Measurements from ENCODE around the gene STARD3. TPM values are rescaled to one million over a fixed set of nuclear protein-coding genes. Genes with fewer than 3 reads are reported as not detected.

The STARD3 gene
- total RNA-seq, 1 experiment from 2014 or later: 42.9 TPM

DNA sequence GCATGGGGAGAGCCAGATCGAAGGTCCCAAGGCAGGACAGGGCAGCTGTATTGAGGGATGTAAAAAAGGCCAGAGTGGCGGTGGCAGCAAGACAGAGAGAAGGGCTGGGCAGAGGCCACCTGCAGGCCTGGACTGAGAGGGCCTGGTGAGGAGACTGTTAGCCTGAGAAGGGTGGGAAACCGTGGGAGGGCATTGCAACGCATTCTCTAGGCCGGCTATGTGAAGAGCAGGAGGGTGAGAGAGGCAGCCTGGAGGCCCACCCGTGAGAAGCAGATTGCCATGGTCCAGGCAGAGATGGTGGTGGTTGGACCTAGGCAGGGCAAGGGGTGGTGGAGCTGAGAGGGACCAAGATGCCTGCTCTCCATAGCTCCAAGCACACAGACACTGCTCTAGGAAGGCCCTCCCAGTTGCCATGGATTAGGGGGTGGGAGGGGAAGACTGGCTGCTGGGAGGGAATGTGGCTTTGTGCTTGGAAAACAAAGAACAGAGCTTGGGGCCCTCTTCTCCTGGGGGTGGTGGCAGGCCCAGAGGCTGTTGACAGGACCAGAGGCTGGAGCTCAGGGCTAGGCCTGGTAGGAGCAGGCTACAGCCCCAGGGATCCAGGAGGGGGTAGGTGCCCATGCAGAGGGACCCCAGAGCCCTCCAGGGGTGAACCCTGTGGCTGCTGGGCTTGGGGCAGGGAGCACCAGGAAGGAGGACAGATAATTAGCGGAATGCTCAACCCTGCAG is 15.8 kb downstream of the STARD3 start:
- Histone ChIP-seq H3K4me3 (ENCODE audit: low read length) (no peak overlapping the region), H3K27ac (ENCODE audit: low read length) (no peak overlapping the region), H3K36me3 (ENCODE audit: insufficient read depth, low read length) (no peaks in the 10 kb centered on the region), H3K79me2 (ENCODE audit: low read length) (peaks cover 38% of the 10 kb centered on the region), H3K27me3 (ENCODE audit: low read length) (no peaks in the 10 kb centered on the region), H3K9me3 (ENCODE audit: low read length) (no peaks in the 10 kb centered on the region), H2AFZ (ENCODE audit: low read length) (no peak overlapping the region), H3K4me2 (ENCODE audit: low read depth, low read length, poor library complexity, severe bottlenecking) (no peak overlapping the region), H4K20me1 (ENCODE audit: insufficient read depth, low read depth, low read length) (peaks cover 9% of the 10 kb centered on the region), H3K9me2 (replicated peaks; ENCODE audit: insufficient read depth, low read length) (no peaks in the 10 kb centered on the region), H3K9ac (ENCODE audit: low read length) (no peak overlapping the region), H3K4me1 (ENCODE audit: low read length) (no peaks in the 10 kb centered on the region)
- DNase-seq: no peak

DNA sequence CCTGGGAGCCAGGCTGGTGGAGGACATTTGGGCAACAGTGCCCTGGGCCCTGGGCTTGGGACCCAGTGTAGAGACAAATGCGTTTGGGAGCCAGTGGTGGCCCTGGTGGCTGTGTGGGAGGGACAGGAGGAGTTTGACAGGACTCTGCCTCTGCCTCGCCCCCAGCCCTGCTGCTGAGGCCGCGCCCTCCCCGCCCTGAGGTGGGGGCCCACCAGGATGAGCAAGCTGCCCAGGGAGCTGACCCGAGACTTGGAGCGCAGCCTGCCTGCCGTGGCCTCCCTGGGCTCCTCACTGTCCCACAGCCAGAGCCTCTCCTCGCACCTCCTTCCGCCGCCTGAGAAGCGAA is 16.3 kb downstream of the STARD3 start:
- Histone ChIP-seq H3K4me1 (ENCODE audit: low read length) (no peaks in the 10 kb centered on the region), H3K9ac (ENCODE audit: low read length) (no peak overlapping the region), H3K9me2 (replicated peaks; ENCODE audit: insufficient read depth, low read length) (no peaks in the 10 kb centered on the region), H3K36me3 (ENCODE audit: insufficient read depth, low read length) (no peaks in the 10 kb centered on the region), H3K27ac (ENCODE audit: low read length) (no peak overlapping the region), H3K4me2 (ENCODE audit: low read depth, low read length, poor library complexity, severe bottlenecking) (no peak overlapping the region), H2AFZ (ENCODE audit: low read length) (no peak overlapping the region), H4K20me1 (ENCODE audit: insufficient read depth, low read depth, low read length) (peaks cover 9% of the 10 kb centered on the region), H3K79me2 (ENCODE audit: low read length) (peaks cover 38% of the 10 kb centered on the region), H3K4me3 (ENCODE audit: low read length) (no peak overlapping the region), H3K27me3 (ENCODE audit: low read length) (no peaks in the 10 kb centered on the region), H3K9me3 (ENCODE audit: low read length) (no peaks in the 10 kb centered on the region)
- no peak for DNase-seq

DNA sequence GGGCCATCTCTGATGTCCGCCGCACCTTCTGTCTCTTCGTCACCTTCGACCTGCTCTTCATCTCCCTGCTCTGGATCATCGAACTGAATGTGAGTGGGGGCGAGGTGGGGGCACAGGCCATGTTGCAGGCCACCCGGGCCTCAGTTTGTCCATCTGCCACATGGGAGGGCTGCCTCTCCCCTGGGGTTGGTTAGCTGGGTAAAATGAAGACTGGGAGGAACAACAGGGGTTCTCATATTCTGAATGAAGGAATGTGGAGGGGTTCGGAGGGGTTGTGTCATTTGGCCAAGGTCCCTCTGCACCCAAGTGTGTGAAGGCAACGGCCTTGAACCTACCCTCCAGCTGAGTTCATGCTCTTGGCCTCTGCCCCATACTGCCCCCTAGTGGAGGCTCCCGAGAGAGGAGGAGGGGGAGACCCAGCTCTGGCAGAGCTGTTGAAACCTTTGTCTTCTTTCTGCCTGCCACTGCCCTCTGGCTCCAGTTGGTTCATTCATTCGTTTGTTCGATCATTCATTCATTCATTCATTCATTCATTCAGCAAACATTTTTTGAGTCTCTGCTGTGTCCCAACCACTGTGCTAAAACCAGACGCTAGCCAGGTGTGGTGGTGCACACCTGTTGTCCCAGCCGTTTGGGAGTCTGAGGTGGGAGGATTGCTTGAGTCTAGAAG is 16.9 kb downstream of the STARD3 start:
- Histone ChIP-seq H3K4me3 (ENCODE audit: low read length) (no peak overlapping the region), H3K36me3 (ENCODE audit: insufficient read depth, low read length) (no peaks in the 10 kb centered on the region), H3K79me2 (ENCODE audit: low read length) (peaks cover 33% of the 10 kb centered on the region), H3K9ac (ENCODE audit: low read length) (no peak overlapping the region), H3K27ac (ENCODE audit: low read length) (no peak overlapping the region), H4K20me1 (ENCODE audit: insufficient read depth, low read depth, low read length) (peaks cover 9% of the 10 kb centered on the region), H3K27me3 (ENCODE audit: low read length) (no peaks in the 10 kb centered on the region), H3K9me2 (replicated peaks; ENCODE audit: insufficient read depth, low read length) (no peaks in the 10 kb centered on the region), H2AFZ (ENCODE audit: low read length) (no peak overlapping the region), H3K4me1 (ENCODE audit: low read length) (no peaks in the 10 kb centered on the region), H3K9me3 (ENCODE audit: low read length) (no peaks in the 10 kb centered on the region), H3K4me2 (ENCODE audit: low read depth, low read length, poor library complexity, severe bottlenecking) (no peak overlapping the region)
- peak; percentile 92 for DNase-seq

DNA sequence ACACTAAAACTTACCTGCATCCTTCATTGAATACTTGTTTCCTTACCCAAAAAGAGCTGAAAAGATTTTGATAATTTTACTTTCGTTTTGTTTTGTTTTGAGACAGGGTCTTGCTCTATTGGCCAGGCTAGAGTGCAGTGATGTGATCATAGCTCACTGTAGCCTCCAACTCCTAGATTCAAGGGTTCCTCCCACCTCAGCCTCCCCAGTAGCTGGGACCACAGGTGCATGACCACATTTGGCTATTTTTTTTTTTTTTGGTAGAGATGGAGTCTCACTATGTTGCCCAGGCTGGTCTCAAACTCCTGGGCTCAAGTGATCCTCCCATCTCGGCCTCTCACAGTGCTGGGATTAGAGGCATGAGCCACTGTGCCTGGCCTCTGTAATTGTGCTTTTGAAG is 18.2 kb downstream of the STARD3 start:
- peaks cover 30% of the 10 kb centered on the region for H3K79me2 ChIP-seq (ENCODE audit: low read length)
- no peaks in the 10 kb centered on the region for H3K9me3 ChIP-seq (ENCODE audit: low read length)
- no peak overlapping the region for H3K9ac ChIP-seq (ENCODE audit: low read length)
- H3K4me3 ChIP-seq (ENCODE audit: low read length): no peak overlapping the region
- H4K20me1 ChIP-seq (ENCODE audit: insufficient read depth, low read depth, low read length): peaks cover 9% of the 10 kb centered on the region
- H2AFZ ChIP-seq (ENCODE audit: low read length): no peak overlapping the region
- H3K9me2 ChIP-seq (replicated peaks; ENCODE audit: insufficient read depth, low read length): no peaks in the 10 kb centered on the region
- H3K4me1 ChIP-seq (ENCODE audit: low read length): peaks cover 2% of the 10 kb centered on the region; the same call in 1 of the 2 replicates
- no peaks in the 10 kb centered on the region for H3K36me3 ChIP-seq (ENCODE audit: insufficient read depth, low read length)
- H3K4me2 ChIP-seq (ENCODE audit: low read depth, low read length, poor library complexity, severe bottlenecking): no peak overlapping the region
- DNase-seq: no peak
- H3K27me3 ChIP-seq (ENCODE audit: low read length): no peaks in the 10 kb centered on the region
- H3K27ac ChIP-seq (ENCODE audit: low read length): no peak overlapping the region

DNA sequence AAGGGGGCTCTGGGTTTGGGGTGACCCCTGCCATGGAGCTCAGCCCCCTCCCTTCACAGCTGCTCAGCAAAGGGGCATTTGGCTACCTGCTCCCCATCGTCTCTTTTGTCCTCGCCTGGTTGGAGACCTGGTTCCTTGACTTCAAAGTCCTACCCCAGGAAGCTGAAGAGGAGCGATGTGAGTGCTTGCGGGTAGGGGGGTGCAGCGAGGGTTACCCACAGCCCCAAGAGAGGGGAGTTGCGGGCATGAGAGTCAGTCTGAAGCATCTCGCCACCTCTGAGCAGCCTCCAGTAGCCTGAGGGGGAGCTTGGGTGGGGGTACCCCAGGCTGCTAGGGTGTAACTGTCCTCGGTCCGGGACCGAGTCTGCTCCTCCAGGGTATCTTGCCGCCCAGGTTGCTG is 21.4 kb downstream of the STARD3 start:
- H3K4me1 ChIP-seq (ENCODE audit: low read length): peaks cover 2% of the 10 kb centered on the region; the same call in 1 of the 2 replicates
- peaks cover 15% of the 10 kb centered on the region for H3K79me2 ChIP-seq (ENCODE audit: low read length)
- H3K9me2 ChIP-seq (replicated peaks; ENCODE audit: insufficient read depth, low read length): no peaks in the 10 kb centered on the region
- no peak overlapping the region for H3K4me3 ChIP-seq (ENCODE audit: low read length)
- H2AFZ ChIP-seq (ENCODE audit: low read length): no peak overlapping the region
- H3K4me2 ChIP-seq (ENCODE audit: low read depth, low read length, poor library complexity, severe bottlenecking): no peak overlapping the region
- no peaks in the 10 kb centered on the region for H3K36me3 ChIP-seq (ENCODE audit: insufficient read depth, low read length)
- H3K27ac ChIP-seq (ENCODE audit: low read length): no peak overlapping the region
- no peak overlapping the region for H3K9ac ChIP-seq (ENCODE audit: low read length)
- H3K9me3 ChIP-seq (ENCODE audit: low read length): no peaks in the 10 kb centered on the region
- DNase-seq: no peak
- no peaks in the 10 kb centered on the region for H3K27me3 ChIP-seq (ENCODE audit: low read length)
- H4K20me1 ChIP-seq (ENCODE audit: insufficient read depth, low read depth, low read length): peaks cover 8% of the 10 kb centered on the region

DNA sequence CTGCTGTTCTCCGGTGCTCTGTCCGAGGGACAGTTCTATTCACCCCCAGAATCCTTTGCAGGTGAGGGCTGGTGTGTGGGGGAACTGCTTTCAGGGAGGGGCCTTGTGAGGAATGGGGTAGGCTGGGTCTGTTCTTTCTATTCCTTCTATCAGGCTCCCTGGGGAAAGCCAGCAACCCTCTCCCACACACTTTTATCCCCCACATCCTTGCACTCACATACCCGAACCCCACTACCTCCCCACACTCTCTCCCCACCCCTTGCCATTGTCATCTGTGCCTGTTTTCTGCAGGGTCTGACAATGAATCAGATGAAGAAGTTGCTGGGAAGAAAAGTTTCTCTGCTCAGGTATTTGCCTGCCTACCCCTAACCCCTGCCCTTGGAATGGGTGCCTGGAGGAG is 21.8 kb downstream of the STARD3 start:
- peaks cover 12% of the 10 kb centered on the region for H3K79me2 ChIP-seq (ENCODE audit: low read length)
- no peak for DNase-seq
- no peak overlapping the region for H3K4me3 ChIP-seq (ENCODE audit: low read length)
- H3K9me3 ChIP-seq (ENCODE audit: low read length): no peaks in the 10 kb centered on the region
- no peaks in the 10 kb centered on the region for H3K9me2 ChIP-seq (replicated peaks; ENCODE audit: insufficient read depth, low read length)
- no peak overlapping the region for H2AFZ ChIP-seq (ENCODE audit: low read length)
- no peak overlapping the region for H3K9ac ChIP-seq (ENCODE audit: low read length)
- H3K36me3 ChIP-seq (ENCODE audit: insufficient read depth, low read length): no peaks in the 10 kb centered on the region
- no peak overlapping the region for H3K27ac ChIP-seq (ENCODE audit: low read length)
- H3K4me1 ChIP-seq (ENCODE audit: low read length): peaks cover 2% of the 10 kb centered on the region; the same call in 1 of the 2 replicates
- H3K27me3 ChIP-seq (ENCODE audit: low read length): no peaks in the 10 kb centered on the region
- H3K4me2 ChIP-seq (ENCODE audit: low read depth, low read length, poor library complexity, severe bottlenecking): no peak overlapping the region
- peaks cover 4% of the 10 kb centered on the region; the same call in 1 of the 2 replicates for H4K20me1 ChIP-seq (ENCODE audit: insufficient read depth, low read depth, low read length)

DNA sequence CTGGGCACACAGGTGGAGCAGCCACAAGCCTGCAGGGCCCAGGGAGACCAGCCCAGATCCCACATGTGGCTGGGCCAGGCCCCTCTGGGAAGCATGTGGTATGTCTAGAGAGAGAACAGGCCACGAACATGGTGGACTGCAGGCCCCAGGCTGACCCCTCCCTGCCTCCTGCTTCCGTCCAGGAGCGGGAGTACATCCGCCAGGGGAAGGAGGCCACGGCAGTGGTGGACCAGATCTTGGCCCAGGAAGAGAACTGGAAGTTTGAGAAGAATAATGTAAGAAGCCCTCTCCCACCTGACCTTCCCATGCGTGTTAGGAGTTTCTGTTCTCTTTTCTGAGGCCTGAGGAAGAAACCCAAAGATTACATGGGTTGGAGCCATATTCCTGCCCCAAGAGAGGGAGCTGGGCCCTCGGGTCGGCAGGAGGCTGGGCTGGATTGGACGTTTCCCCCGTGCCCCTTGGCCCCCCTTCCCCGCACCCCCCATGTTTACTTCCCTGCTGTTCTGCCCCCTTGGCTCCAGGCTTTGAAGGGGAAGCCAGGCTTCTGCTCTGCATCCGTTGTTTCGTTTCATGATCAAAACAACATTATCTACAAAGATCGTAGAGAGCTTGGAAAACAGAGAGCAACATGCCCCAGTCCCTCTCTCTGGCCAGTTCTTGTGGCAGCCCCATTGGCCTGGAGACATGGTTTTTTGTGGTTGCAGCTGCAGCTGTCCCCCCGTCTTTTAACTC is 22.5 kb downstream of the STARD3 start:
- no peaks in the 10 kb centered on the region for H3K9me2 ChIP-seq (replicated peaks; ENCODE audit: insufficient read depth, low read length)
- no peak for DNase-seq
- H3K27ac ChIP-seq (ENCODE audit: low read length): no peak overlapping the region
- H3K4me2 ChIP-seq (ENCODE audit: low read depth, low read length, poor library complexity, severe bottlenecking): no peak overlapping the region
- H3K9me3 ChIP-seq (ENCODE audit: low read length): no peaks in the 10 kb centered on the region
- no peaks in the 10 kb centered on the region for H3K36me3 ChIP-seq (ENCODE audit: insufficient read depth, low read length)
- peaks cover 8% of the 10 kb centered on the region for H3K79me2 ChIP-seq (ENCODE audit: low read length)
- no peak overlapping the region for H3K9ac ChIP-seq (ENCODE audit: low read length)
- no peak overlapping the region for H3K4me3 ChIP-seq (ENCODE audit: low read length)
- H3K27me3 ChIP-seq (ENCODE audit: low read length): no peaks in the 10 kb centered on the region
- H3K4me1 ChIP-seq (ENCODE audit: low read length): peaks cover 2% of the 10 kb centered on the region; the same call in 1 of the 2 replicates
- peaks cover 4% of the 10 kb centered on the region; the same call in 1 of the 2 replicates for H4K20me1 ChIP-seq (ENCODE audit: insufficient read depth, low read depth, low read length)
- no peak overlapping the region for H2AFZ ChIP-seq (ENCODE audit: low read length)

DNA sequence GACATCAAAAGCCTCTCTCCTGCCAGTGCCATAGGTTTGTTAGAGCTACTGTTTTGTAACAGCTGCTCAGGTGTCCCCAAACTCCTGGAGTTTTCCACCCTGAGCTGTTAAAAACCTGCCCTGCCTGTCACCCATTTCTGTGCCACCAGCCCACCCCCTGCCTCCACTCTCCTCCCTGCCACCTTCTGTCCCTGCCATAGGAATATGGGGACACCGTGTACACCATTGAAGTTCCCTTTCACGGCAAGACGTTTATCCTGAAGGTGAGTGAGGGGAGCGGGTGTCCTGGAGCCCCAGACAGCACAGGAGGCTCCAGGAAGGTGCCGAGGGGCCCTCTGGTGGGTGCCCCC is 23.0 kb downstream of the STARD3 start:
- Histone ChIP-seq H3K9me2 (replicated peaks; ENCODE audit: insufficient read depth, low read length) (no peaks in the 10 kb centered on the region), H3K79me2 (ENCODE audit: low read length) (peaks cover 3% of the 10 kb centered on the region), H3K4me3 (ENCODE audit: low read length) (no peak overlapping the region), H3K27me3 (ENCODE audit: low read length) (no peaks in the 10 kb centered on the region), H2AFZ (ENCODE audit: low read length) (no peak overlapping the region), H3K36me3 (ENCODE audit: insufficient read depth, low read length) (no peaks in the 10 kb centered on the region), H3K4me2 (ENCODE audit: low read depth, low read length, poor library complexity, severe bottlenecking) (no peak overlapping the region), H3K27ac (ENCODE audit: low read length) (no peak overlapping the region), H3K9me3 (ENCODE audit: low read length) (no peaks in the 10 kb centered on the region), H3K9ac (ENCODE audit: low read length) (no peak overlapping the region), H3K4me1 (ENCODE audit: low read length) (peaks cover 2% of the 10 kb centered on the region; the same call in 1 of the 2 replicates), H4K20me1 (ENCODE audit: insufficient read depth, low read depth, low read length) (no peaks in the 10 kb centered on the region)
- DNase-seq: no peak
